H9 (cell line): ENCODE results near the gene MAGI1. TPM values are rescaled to one million over a fixed set of nuclear protein-coding genes. Genes with fewer than 3 reads are reported as not detected.

ENCODE experiments used
- DNase-seq: peaks from one replicate; pipeline ENCODE4 v3.0.0-alpha.2; 2017
- H2AFZ ChIP-seq: one replicate; pipeline ENCODE4 v1.6.1; 2013; ENCODE audit warnings: mild to moderate bottlenecking, low read length, control low read depth, moderate library complexity
- H2AK5ac ChIP-seq: 2 replicates; pipeline ENCODE4 v1.6.1; 2013; ENCODE audit warnings: low read length, control low read depth, mixed read lengths; ENCODE audit not compliant: insufficient read length
- H2BK120ac ChIP-seq: one replicate; pipeline ENCODE4 v1.6.1; 2013; ENCODE audit warnings: low read depth, mild to moderate bottlenecking, low read length, control low read depth, inconsistent platforms; ENCODE audit not compliant: poor library complexity, severe bottlenecking
- H2BK12ac ChIP-seq: 2 replicates; pipeline ENCODE4 v1.6.1; 2013; ENCODE audit warnings: low read length, control low read depth, mixed read lengths, low read depth; ENCODE audit not compliant: insufficient read length
- H2BK15ac ChIP-seq: 2 replicates; pipeline ENCODE4 v1.6.1; 2013; ENCODE audit warnings: low read depth, low read length, control low read depth
- H2BK20ac ChIP-seq: one replicate; pipeline ENCODE4 v1.6.1; 2013; ENCODE audit warnings: low read depth, mild to moderate bottlenecking, low read length, control low read depth, inconsistent platforms; ENCODE audit not compliant: poor library complexity, severe bottlenecking
- H2BK5ac ChIP-seq: 2 replicates; pipeline ENCODE4 v1.6.1; 2013; ENCODE audit warnings: low read length, control low read depth, mixed read lengths; ENCODE audit not compliant: insufficient read length
- H3K14ac ChIP-seq: 2 replicates; pipeline ENCODE4 v1.6.1; 2013; ENCODE audit warnings: low read length, control low read depth; ENCODE audit not compliant: insufficient read depth
- H3K18ac ChIP-seq: 2 replicates; pipeline ENCODE4 v1.6.1; 2013; ENCODE audit warnings: low read depth, mild to moderate bottlenecking, mixed read lengths, low read length, control low read depth; ENCODE audit not compliant: insufficient read length
- H3K23ac ChIP-seq: 2 replicates; pipeline ENCODE4 v1.6.1; 2013; ENCODE audit warnings: low read length, control low read depth, mixed read lengths, low read depth; ENCODE audit not compliant: insufficient read length
- H3K23me2 ChIP-seq: 2 replicates; pipeline ENCODE4 v1.6.1; 2013; ENCODE audit warnings: low read depth, mild to moderate bottlenecking, mixed read lengths, low read length, control low read depth; ENCODE audit not compliant: insufficient read length, poor library complexity, severe bottlenecking
- H3K27ac ChIP-seq: 2 replicates; pipeline ENCODE4 v1.5.1; 2013; ENCODE audit warnings: low read length, control low read depth, mixed read lengths, low read depth; ENCODE audit not compliant: insufficient read length
- H3K27me3 ChIP-seq: 2 replicates; pipeline ENCODE4 v1.6.1; 2013; ENCODE audit warnings: low read length, control low read depth, inconsistent platforms; ENCODE audit not compliant: insufficient read depth
- H3K4ac ChIP-seq: 2 replicates; pipeline ENCODE4 v1.6.1; 2013; ENCODE audit warnings: low read depth, mild to moderate bottlenecking, control low read depth, inconsistent platforms, low read length, moderate library complexity
- H3K4me1 ChIP-seq: 2 replicates; pipeline ENCODE4 v1.6.1; 2013; ENCODE audit warnings: low read length, control low read depth, inconsistent platforms; ENCODE audit not compliant: insufficient read depth
- H3K4me2 ChIP-seq: 2 replicates; pipeline ENCODE4 v1.6.1; 2013; ENCODE audit warnings: low read length, control low read depth, mixed read lengths; ENCODE audit not compliant: insufficient read length, insufficient read depth
- H3K56ac ChIP-seq: 2 replicates; pipeline ENCODE4 v1.6.1; 2013; ENCODE audit warnings: low read depth, mild to moderate bottlenecking, mixed read lengths, low read length, control low read depth; ENCODE audit not compliant: insufficient read length
- H3K79me1 ChIP-seq: 2 replicates; pipeline ENCODE4 v1.6.1; 2013; ENCODE audit warnings: low read depth, mild to moderate bottlenecking, moderate library complexity, low read length, control low read depth, inconsistent platforms; ENCODE audit not compliant: insufficient read depth, poor library complexity, severe bottlenecking
- H3K79me2 ChIP-seq: 2 replicates; pipeline ENCODE4 v1.6.1; 2013; ENCODE audit warnings: low read length, control low read depth, inconsistent platforms; ENCODE audit not compliant: insufficient read depth
- H3K9ac ChIP-seq: 2 replicates; pipeline ENCODE4 v1.6.1; 2013; ENCODE audit warnings: low read length, control low read depth, mixed read lengths; ENCODE audit not compliant: insufficient read length; ENCODE audit errors: extremely low read depth
- H3K9me3 ChIP-seq: one replicate; pipeline ENCODE4 v1.6.1; 2013; ENCODE audit warnings: low read depth, low read length, inconsistent platforms; ENCODE audit not compliant: control insufficient read depth
- H3T11ph ChIP-seq: one replicate; pipeline ENCODE4 v1.6.1; 2013; ENCODE audit warnings: mild to moderate bottlenecking, low read length, control low read depth, inconsistent platforms
- H4K20me1 ChIP-seq: one replicate; pipeline ENCODE4 v1.6.1; 2013; ENCODE audit not compliant: control insufficient read depth, insufficient read length, insufficient read depth
- H4K5ac ChIP-seq: 2 replicates; pipeline ENCODE4 v1.6.1; 2013; ENCODE audit warnings: low read depth, mild to moderate bottlenecking, mixed read lengths, low read length, control low read depth; ENCODE audit not compliant: insufficient read length
- H4K8ac ChIP-seq: replicated peaks from 2 replicates; pipeline ENCODE4 v1.6.1; 2013; ENCODE audit warnings: low read length, control low read depth, mixed read lengths, low read depth; ENCODE audit not compliant: insufficient read length
- H4K91ac ChIP-seq: 2 replicates; pipeline ENCODE4 v1.6.1; 2013; ENCODE audit warnings: low read depth, mild to moderate bottlenecking, moderate library complexity, mixed read lengths, low read length, control low read depth; ENCODE audit not compliant: insufficient read length
- H3K27ac Mint-ChIP-seq, 3 experiments: 2 replicates in 2 of 3; 3 replicates in 1 of 3; pipeline ENCODE4 v1.8.0; 2020 to 2021; ENCODE audit warnings: mixed read lengths in 3 of 3, mild to moderate bottlenecking in 1 of 3, moderate library complexity in 1 of 3
- H3K27me3 Mint-ChIP-seq: 2 replicates; pipeline ENCODE4 v1.8.0; 2021; ENCODE audit warnings: low read depth, mild to moderate bottlenecking, moderate library complexity, mixed read lengths
- H3K36me3 Mint-ChIP-seq, 3 experiments: 2 replicates in 2 of 3; 3 replicates in 1 of 3; pipeline ENCODE4 v1.8.0; 2020 to 2021; ENCODE audit warnings: low read depth in 3 of 3, mixed read lengths in 3 of 3; ENCODE audit not compliant: insufficient read depth in 1 of 3
- H3K4me1 Mint-ChIP-seq, 2 experiments: 2 replicates each; pipeline ENCODE4 v1.8.0; 2020; ENCODE audit warnings: mixed read lengths in 2 of 2
- H3K4me3 Mint-ChIP-seq, 2 experiments: 2 replicates in 1 of 2; 3 replicates in 1 of 2; pipeline ENCODE4 v1.8.0; 2020 to 2021; ENCODE audit warnings: mild to moderate bottlenecking in 2 of 2, mixed read lengths in 2 of 2, moderate library complexity in 1 of 2
- H3K9me3 Mint-ChIP-seq, 2 experiments: 2 replicates in 1 of 2; 3 replicates in 1 of 2; pipeline ENCODE4 v1.8.0; 2020; ENCODE audit warnings: mild to moderate bottlenecking in 2 of 2, mixed read lengths in 2 of 2, moderate library complexity in 1 of 2
- CTCF ChIP-seq: fragments of 200-600 bp; sonication (generic); conservative IDR thresholded peaks from 3 replicates; pipeline ENCODE4 v1.8.0; 2021; ENCODE audit warnings: antibody characterized with exemption, mild to moderate bottlenecking
- WGBS: extraction: QIAGEN DNeasy Blood & Tissue Kit; methylation state at CpG from one replicate; pipeline ENCODE4 v1.1.7; 2013; ENCODE audit warnings: missing lambda C conversion rate, low lambda C conversion rate, mixed read lengths; ENCODE audit not compliant: insufficient read length; ENCODE audit errors: extremely low coverage; 5-methylcytosine and 5-hydroxymethylcytosine counted together
- total RNA-seq: library from RNA; stranded (reverse); gene quantifications from 2 replicates; pipeline ENCODE4 v1.2.1, GENCODE V29; 2021

MAGI1 gene
- total RNA-seq, 1 experiment from 2014 or later, result 65.7 TPM

GRCh38 chr3:65561617-65562016 lies 477.1 kb downstream of the MAGI1 start:
- no peak overlapping the region for H3K14ac ChIP-seq
- no peak for TF ChIP-seq CTCF
- Mint-ChIP-seq H3K27ac (peak overlapping the region in 1 of 3 experiments; percentile 31; a peak in 1 of 7 replicates), H3K4me3 (no peak overlapping the region), H3K4me1 (peaks cover 31 to 40% of the 10 kb centered on the region in 2 experiments), H3K36me3 (no peaks in the 10 kb centered on the region), H3K27me3 (no peaks in the 10 kb centered on the region), H3K9me3 (no peaks in the 10 kb centered on the region)
- H3K23me2 ChIP-seq, result no peaks in the 10 kb centered on the region
- H3T11ph ChIP-seq, result no peak overlapping the region
- no peak overlapping the region for H2BK120ac ChIP-seq
- no peak overlapping the region for H2BK12ac ChIP-seq
- no peaks in the 10 kb centered on the region for H3K9me3 ChIP-seq
- no CpG with 5 or more reads among the region's 3 CpGs for WGBS
- H3K79me2 ChIP-seq, result no peaks in the 10 kb centered on the region; the same call in 1 of the 2 replicates
- no peak overlapping the region for H3K4ac ChIP-seq
- no peak overlapping the region for H4K91ac ChIP-seq
- no peak overlapping the region for H3K27ac ChIP-seq
- H2BK20ac ChIP-seq, result no peak overlapping the region
- H3K79me1 ChIP-seq, result no peaks in the 10 kb centered on the region
- H3K56ac ChIP-seq, result no peak overlapping the region
- no peak overlapping the region for H2AK5ac ChIP-seq
- no peak overlapping the region for H4K8ac ChIP-seq
- H3K18ac ChIP-seq, result no peak overlapping the region
- no peak overlapping the region for H3K9ac ChIP-seq
- DNase-seq, result no peak
- no peak overlapping the region for H3K4me2 ChIP-seq
- H3K23ac ChIP-seq, result no peak overlapping the region
- no peak overlapping the region for H2BK15ac ChIP-seq
- no peak overlapping the region for H2BK5ac ChIP-seq
- H2AFZ ChIP-seq, result no peak overlapping the region
- peaks cover 3% of the 10 kb centered on the region; the same call in 1 of the 2 replicates for H3K4me1 ChIP-seq
- H3K27me3 ChIP-seq, result no peaks in the 10 kb centered on the region
- no peak overlapping the region for H4K5ac ChIP-seq
- H4K20me1 ChIP-seq, result no peaks in the 10 kb centered on the region
